LoVo (cell line): ENCODE data around the gene TM4SF1.
A peak's percentile ranks its signal among the peaks of the same experiment; 100 is the strongest.

Source experiments
- DNase-seq: peaks from one replicate; pipeline ENCODE4 v3.0.0-alpha.2; 2016; ENCODE audit warnings: low spot score

Gene TM4SF1

DNA sequence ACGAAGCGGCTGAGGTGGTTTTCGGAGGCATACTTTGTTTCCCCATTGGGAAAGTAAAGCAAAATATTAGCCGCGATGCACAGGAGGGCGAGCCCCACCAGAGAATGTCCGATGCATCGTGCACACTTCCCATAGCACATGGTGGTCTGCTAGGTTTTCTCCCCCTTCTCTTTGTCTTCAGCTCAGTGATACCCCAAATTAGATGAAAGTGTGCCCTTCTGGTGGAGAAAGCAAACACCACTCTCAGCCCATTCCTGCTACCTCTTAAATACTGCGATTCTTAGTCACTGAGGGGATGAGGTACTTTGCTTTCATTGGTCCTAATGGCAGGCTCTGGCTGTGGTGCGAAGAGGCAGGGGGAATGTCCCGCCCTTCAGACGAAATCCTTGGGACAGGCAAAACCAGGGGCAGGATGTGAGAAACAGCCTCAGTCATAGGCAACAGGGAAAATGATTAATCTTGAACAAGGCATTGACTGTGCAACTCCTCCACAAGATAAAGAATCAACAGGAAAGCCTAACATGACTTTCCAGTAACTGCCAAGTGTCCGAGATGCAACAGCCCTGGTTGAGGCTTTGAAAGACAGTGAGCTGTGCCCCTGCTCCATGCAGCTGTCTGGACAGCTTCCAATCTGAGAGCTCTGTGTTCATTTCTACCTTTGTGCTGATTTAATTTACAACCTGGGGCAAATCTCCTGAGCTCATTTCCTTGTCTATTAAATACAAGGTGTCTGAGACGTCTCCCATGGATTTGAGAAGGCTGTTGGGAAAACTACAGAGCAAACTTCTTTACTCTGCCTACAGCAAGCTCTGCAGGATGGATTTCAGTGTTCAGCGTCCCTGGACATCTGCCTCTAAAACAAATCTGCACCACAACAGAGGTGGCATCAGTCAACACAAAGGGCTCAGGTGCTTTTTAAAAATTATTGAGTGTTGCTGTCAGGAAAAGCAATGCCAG is at the start of gene TM4SF1:
Gene TM4SF1, minus strand, starts transcription at position 242 of the 957 bp plus-strand sequence. Its CDS starts 102 bp downstream, at position 140.
- DNase-seq, result peak; percentile 88

GRCh38 chr3:149426325-149426724 is 48.9 kb upstream of the TM4SF1 start:
- no peak for DNase-seq

- no peak for DNase-seq
Measured at GRCh38 chr3:149424918-149425317, 47.5 kb upstream of the TM4SF1 start.

GRCh38 chr3:149421764-149422163 is 44.3 kb upstream of the TM4SF1 start:
- DNase-seq, result no peak

- no peak for DNase-seq
Measured at GRCh38 chr3:149419816-149420215, 42.4 kb upstream of the TM4SF1 start.

DNA sequence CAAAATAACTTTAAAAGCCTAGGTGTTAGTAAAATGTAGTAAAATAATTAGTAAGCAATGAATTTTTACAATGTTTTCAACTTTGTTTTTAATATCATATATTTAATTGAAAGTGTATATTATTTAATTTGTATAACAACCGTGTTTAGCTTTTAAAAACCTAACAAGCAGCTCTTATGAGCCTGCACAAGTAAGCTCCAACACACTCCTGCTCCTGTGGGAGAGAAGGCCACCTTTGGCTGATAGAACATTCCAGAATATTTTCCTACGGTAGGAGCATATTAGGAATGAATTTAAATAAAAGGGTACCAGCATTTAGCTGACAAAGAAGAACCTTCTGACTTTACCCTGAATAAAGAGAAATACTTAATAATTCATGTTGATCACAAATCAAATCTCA is 40.3 kb upstream of the TM4SF1 start:
- DNase-seq, result no peak

DNA sequence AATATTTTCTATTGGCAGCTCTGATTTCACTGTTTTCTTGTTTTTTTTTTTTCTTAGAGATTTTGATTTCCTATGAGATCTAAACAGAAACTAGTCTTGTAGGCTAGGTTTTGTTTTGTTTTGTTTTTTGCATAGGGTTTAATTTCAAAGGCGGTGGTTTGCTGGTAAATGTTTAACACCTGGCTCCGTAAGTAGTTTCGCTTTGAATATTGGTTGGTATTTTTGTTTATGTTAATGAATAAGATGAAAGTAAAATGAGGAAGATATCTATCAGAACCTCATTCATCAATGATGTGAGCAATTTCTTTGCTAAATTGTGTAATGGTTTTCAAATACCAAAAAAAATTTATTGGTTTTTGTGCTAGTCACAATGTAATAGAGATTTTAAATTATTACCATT is 39.7 kb upstream of the TM4SF1 start:
- no peak for DNase-seq

DNA sequence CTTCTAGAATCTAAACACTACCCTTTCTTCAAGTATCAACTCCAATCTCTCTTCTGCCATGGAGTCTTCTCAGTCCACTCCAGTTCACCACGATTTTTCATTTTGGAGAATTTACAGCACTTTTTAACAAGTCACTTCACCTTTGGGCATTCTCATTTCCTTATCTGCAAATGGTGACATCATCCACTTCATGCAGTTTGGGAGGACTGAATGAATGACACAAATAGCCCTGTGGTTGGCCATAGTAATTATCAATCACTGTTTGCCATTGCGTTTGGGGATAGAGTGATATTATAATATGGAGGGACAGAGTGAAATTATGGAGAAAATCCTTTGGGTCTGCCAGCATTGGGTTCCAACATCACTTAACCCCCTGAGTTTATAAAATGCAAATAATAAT is 38.0 kb upstream of the TM4SF1 start:
- DNase-seq, result no peak

DNA sequence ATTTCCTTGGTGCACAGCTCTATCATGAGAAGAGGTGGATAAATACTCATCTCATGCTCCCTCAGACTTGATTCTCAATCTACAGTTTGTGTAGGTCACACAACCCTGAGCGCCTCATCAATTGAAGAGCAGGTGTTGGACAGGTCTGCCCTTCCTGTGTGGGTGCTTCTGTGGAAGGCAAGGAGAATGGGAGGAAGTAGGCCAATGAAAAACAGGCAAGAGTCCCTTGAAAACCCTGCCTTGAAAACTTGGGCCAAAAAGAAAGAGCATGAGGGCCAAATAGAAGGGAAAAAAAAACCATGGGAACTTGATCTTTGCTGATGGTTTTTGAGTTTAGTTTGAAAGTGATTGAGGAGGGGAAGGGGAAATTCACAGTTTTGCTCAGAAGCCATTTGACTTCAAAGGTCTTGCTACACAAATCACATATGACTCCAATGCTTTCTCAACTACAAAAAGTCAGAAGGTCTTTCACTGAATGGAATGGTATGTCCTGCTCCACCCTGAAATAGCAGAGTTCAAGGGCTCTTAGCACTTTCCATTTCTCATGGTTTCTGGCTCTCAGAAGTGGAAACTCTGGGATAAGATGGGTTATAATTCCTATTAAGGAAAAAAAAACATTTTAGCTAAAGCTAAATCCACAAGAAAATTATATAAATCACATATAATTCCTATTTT is 37.2 kb upstream of the TM4SF1 start:
- no peak for DNase-seq

DNA sequence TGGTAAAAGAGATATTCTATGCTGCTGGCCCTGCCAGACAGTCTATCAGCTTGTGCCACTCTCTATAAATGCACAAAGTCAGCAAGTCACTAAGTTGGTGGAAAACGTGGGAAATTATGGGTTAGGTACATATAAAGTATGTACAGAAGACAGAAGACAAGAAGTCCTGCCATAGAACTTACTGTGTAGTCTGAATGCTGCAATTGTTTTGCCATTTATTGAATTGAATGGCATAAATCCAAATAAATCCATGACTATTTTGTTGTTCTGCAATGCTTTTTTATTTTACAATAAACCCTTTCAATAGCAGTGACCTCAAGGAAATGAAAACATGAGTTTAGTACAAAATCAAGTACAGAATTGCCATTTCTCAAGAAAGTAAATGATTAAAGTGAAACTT is 34.1 kb upstream of the TM4SF1 start:
- DNase-seq, result no peak

DNA sequence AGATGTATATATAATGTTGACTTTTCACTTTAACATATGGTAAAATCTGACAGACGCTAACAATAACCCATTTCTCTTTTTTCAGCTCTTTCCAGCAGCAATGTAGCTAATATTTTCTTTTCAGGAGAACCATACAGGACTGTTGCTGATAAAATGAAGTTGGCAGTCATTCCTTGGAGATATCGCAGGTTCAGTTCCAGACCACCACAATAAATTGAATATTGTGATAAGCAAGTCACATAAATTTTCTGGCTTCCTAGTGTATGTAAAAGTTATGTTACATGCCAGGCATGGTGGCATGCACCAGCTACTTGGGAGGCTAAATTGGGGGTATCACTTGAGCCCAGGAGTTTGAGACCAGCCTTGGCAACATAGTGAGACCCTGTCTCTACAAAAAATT is 31.9 kb upstream of the TM4SF1 start:
- DNase-seq, result no peak

DNA sequence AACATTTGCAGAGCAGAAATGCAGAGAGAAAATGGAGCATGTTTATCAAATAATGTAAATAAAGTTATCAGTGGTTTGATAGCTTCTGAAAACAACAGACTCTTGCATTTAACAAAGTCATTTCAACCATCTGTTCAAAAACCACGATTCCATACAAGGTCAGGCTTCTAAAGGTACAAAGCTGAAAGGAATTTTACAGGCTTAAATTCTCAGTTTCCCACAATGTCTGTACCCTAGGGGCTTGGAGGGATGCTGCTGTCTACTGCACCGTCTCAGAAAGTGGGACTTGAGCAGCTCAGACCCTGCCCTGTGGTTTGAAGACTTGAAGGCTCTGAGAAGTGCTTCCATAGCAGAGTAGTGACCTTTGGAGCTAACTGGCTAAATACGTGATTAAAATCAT is 30.4 kb upstream of the TM4SF1 start:
- DNase-seq, result no peak

DNA sequence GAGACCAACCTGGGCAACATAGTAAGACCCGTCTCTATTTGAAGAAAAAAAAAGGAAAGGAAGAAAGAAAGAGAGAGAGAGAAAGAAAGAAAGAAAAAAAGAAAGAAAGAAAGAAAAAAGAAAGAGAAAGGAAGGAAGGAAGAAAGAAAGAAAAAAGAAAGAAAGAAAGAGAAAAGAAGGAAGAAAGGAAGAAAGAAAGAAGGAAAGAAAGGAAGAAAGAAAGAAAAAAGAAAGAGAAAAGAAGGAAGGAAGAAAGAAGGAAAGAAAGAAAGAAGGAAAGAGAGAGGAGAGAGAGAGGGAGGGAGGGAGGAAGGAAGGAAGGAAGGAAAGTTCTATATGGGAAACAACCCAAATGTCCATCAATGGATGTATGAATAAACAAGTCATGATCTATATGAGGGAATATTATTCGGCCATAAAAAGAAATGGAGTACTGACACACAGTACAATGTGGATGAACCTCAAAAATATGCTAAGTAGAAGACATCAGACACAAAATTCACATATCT is 28.8 kb upstream of the TM4SF1 start:
- no peak for DNase-seq

DNA sequence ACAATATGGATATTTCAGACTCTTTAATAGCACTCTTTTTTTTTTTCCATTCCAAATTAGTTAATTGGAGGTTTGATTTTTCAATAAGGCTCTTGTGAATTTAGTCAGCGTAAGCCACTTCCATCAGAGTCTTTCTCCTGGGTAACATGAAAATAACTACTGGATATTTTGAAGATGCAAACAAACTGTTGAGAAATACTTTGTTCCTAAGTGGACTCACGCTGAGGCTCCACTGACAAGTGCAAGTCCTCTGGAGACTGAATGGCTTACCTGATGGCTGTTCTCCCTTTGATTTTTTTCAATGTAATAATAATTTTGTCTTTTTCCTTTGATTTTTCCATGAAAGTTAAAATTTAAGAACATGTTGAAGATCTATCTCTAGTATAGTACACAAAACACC is 26.0 kb upstream of the TM4SF1 start:
- no peak for DNase-seq

GRCh38 chr3:149402481-149402880 is 25.0 kb upstream of the TM4SF1 start:
- no peak for DNase-seq

GRCh38 chr3:149401926-149402310 is 24.5 kb upstream of the TM4SF1 start:
- DNase-seq, result peak; percentile 23

DNA sequence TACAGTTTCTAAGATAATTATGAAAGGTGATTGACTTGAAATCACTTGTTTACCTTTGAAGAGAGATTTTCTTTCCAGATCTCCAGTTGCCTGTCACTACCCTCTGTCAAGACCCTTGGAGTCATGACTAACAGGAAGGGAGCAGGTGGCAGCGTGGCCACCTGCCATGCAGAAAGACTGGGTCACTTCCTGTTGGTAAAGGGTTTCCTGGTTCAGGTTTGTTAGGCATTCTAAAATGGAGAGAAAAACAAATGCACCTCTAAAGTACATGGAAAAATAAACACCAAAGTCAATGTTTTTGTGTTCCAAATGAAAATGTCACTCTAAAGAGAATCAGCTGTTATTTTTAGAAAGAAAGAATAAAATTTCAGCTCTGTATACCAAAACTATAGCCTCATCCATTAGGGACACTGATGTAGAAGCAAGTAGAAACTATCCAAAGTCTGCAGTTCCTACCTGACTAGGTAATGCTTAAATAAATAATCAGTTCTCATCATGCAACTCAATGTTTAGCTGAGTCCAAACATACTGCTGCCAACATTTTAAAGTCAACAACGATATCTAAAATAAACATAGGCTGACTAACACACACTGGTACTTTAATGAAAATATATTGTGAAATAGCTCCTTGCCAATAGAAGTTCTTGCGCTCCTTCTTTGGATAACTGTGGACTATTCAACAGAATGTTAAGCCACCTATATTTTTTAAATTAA is 23.9 kb upstream of the TM4SF1 start:
- peak; percentile 80 for DNase-seq

GRCh38 chr3:149400645-149401044 is 23.2 kb upstream of the TM4SF1 start:
- no peak for DNase-seq

DNA sequence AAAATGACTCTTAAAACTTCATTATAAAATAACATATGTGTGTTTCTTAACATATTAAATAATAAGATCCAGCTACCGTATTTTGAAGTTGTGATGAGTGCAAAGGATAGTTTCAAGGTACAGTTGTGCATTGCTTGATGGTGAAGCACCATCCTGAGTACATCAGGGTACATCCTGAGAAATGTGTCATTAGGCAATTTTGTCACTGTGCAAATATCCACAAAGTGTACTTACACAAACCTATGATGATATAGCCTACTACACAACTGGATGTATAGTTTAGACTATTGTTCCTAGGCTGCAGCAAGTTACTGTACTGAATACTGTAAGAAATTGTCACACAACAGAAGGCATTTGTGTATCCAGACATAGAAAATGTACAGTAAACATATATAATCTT is 20.8 kb upstream of the TM4SF1 start:
- no peak for DNase-seq

GRCh38 chr3:149397528-149397927 is 20.1 kb upstream of the TM4SF1 start:
- no peak for DNase-seq

DNA sequence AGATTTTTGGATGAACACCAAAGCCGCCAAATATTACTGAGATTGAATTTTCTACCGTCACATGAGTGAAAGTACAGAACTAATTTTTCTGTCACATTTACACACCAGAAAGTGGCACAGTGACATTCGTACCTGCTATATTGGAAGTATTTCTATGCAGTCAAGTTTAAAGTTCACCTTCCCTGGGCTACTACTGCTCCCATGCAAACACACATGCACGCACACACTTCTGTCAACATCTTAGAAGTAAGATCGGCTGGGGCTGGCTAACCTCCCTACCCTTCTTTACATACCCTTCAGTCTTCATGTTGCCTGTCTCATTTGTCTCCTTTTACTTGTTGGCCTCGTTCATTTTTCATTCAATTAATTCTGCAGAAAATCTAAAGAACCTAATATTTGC is 19.0 kb upstream of the TM4SF1 start:
- no peak for DNase-seq
